HG03139 (cell line): Measurements from ENCODE around the gene TSPAN5.
A peak's percentile ranks its signal among the peaks of the same experiment; 100 is the strongest.

Experiments
- ATAC-seq: cut with Tn5 transposase; IDR thresholded peaks from one replicate; pipeline ENCODE4 v1.9.1; 2021; ENCODE audit not compliant: unreplicated experiment

Gene TSPAN5

GRCh38 chr4:98673978-98674377 lies 15.6 kb upstream of the TSPAN5 start:
- ATAC-seq: no peak

- no peak for ATAC-seq
These were observed 14.9 kb upstream of the TSPAN5 start for GRCh38 chr4:98673288-98673644.

- no peak for ATAC-seq
These were observed 14.3 kb upstream of the TSPAN5 start for GRCh38 chr4:98672583-98673287.

GRCh38 chr4:98671131-98671530 lies 12.7 kb upstream of the TSPAN5 start:
- no peak for ATAC-seq

GRCh38 chr4:98670186-98670585 lies 11.8 kb upstream of the TSPAN5 start:
- no peak for ATAC-seq

- no peak for ATAC-seq
These were observed 11.2 kb upstream of the TSPAN5 start for GRCh38 chr4:98669577-98669976.

- ATAC-seq: no peak
These were observed 6.5 kb upstream of the TSPAN5 start for GRCh38 chr4:98664959-98665358.

- peak; percentile 58 for ATAC-seq
These were observed 5.0 kb upstream of the TSPAN5 start for GRCh38 chr4:98663226-98664006.

GRCh38 chr4:98662626-98663225 lies 4.3 kb upstream of the TSPAN5 start:
- no peak for ATAC-seq

GRCh38 chr4:98662055-98662453 lies 3.6 kb upstream of the TSPAN5 start:
- no peak for ATAC-seq

GRCh38 chr4:98661371-98662054 lies 3.1 kb upstream of the TSPAN5 start:
- no peak for ATAC-seq

- ATAC-seq: no peak
These were observed 1.5 kb upstream of the TSPAN5 start for GRCh38 chr4:98659741-98660462.

- ATAC-seq: no peak
These were observed 738 bp upstream of the TSPAN5 start for GRCh38 chr4:98659106-98659592.

- ATAC-seq: peak; percentile 5
These were observed 702 bp downstream of the TSPAN5 start for GRCh38 chr4:98657531-98658286.

GRCh38 chr4:98656886-98657285 lies 1.5 kb downstream of the TSPAN5 start:
- no peak for ATAC-seq

- ATAC-seq: no peak
These were observed 2.0 kb downstream of the TSPAN5 start for GRCh38 chr4:98656443-98656842.

- no peak for ATAC-seq
These were observed 4.2 kb downstream of the TSPAN5 start for GRCh38 chr4:98653890-98654867.

GRCh38 chr4:98652996-98653395 lies 5.4 kb downstream of the TSPAN5 start:
- ATAC-seq: no peak

GRCh38 chr4:98648602-98649001 lies 9.8 kb downstream of the TSPAN5 start:
- no peak for ATAC-seq
